Hair follicle dermal papilla cell (primary cell): ENCODE data around the gene NPW. TPM values are rescaled to one million over a fixed set of nuclear protein-coding genes. Genes with fewer than 3 reads are reported as not detected.

Experiments used
- small RNA-seq: library from RNA; depleted of rRNA; stranded (forward); fragments of <200 nt; gene quantifications from one replicate; pipeline ENCODE3, GENCODE V24; 2012
- total RNA-seq: library from RNA; depleted of rRNA; stranded (reverse); fragments of >200 nt; gene quantifications from 2 replicates; pipeline ENCODE4 v1.2.3, GENCODE V29; 2012

Gene NPW
- total RNA-seq: not detected in 2 replicates

DNA sequence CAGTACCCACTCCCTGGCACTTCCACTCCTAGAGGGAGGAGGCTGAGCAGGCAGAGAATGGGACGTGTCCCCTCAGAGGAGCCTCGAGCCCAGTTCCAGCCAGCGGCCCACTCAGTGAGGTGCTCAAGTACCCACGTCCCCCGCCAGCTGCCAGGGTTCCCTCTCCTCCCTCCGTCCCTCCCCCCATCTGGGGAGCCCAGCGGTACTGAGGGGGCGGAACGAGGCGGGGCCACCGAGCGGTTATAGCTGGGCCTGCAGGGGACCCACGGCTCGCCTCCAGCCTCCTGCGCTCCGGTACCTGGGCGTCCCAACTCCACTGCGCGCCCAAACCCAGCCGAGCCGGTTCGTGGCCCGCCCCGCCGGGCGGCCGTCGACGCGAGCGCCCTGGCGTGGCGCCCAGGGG, at the start of gene NPW:
Gene NPW (plus strand): TSS at position 268 of the 403 bp plus-strand sequence.

DNA sequence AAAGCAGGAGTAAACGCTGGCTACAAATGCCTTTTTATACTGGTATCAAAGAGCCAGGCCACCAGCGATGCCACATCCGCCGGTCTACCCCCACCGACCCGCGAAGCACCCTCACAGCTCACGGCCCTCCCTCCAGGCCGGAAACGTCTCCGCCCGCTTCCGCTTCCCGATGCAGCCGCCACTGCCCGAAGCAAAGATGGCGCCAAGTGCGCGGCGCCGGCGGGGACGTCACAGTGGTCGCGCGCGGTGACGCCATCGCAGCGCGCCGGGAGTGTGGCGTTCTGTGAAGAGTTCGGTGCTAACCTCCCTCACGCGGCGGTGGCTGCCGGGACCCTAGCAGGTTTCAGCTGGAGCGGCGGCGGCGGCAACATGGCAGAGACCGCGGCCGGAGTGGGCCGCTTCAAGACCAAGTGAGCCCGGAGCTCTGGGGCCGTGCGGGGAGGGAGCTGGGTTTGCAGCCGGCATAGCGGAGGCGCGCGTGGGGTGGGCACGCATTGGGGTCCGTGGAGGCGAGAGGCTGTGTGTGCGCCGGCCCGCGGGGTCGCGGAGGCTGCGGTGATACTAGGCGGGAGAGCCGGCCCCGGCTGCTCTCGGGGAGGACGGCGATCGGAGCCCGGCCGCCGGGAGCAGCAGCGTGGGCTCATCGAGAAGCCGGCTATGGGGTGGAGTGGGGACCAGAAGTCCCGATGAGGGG, 47.6 kb upstream of the NPW start, which contains the start of gene TBL3:
Gene TBL3 (plus strand): TSS at position 258 of the 694 bp plus-strand sequence. CDS start 112 bp downstream, at position 370.

DNA sequence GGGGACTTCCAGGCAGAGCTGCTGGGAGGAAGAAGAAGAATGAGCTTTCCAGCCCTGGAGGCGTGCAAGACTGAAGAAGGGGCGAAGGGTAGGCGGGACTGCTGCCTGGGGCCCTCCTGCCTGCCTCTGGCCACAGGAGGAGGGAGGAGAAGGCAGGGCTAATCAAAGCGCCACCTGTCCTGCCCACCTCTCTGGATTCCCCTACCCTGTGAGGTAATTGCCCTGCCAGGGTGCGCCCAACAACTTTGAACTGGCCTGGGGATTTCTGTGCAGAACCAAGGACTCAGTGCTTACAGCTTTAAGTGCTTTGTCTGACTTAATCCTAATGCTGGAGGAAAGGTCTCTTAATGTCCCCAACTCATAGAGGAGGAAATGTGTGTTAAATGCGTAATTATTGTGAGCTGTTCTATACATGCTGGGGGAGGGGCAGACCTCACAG, 38.2 kb upstream of the NPW start, which contains the start of gene NOXO1:
Gene NOXO1 (minus strand): TSS at position 72 of the 439 bp plus-strand sequence. CDS start 290 bp downstream, outside the sequence.

DNA sequence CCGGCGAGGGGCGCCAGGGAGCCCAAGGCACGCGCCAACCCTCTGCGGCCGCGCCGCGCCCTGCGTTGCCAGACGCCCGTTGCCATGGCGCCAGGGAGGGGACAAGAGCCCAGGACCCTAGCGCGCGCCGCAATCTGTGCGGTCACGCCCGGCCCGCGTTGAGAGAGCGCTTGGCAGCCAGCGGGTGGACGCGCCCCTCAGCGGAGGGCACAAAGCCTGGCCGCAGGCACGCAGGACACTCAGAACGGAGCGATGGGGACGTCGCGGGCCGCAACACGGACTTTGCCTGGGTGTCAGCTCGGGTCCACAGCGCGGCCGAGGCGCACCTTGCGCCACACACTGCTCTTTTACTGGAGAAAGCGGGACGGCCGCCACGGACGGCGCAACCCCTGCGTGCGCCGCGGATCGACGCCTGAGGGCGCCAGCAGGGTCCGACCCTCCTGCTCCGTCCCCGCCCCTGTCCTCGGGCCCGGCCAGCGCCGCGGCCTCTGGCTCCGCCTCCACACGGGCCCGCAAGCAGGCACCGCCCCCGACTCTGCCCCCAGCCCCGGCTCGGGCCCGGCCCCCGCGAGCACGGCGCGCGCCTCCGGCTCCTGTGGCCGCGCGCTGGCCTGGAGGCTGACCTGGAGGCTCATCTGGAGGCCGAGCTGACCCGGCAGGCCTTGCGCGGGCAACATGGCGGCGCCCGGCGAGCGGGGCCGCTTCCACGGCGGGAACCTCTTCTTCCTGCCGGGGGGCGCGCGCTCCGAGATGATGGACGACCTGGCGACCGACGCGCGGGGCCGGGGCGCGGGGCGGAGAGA, 35.8 kb upstream of the NPW start, which contains the start of gene GFER:
Gene GFER (plus strand): TSS at position 650 of the 803 bp plus-strand sequence. CDS start 26 bp downstream, at position 676.

DNA sequence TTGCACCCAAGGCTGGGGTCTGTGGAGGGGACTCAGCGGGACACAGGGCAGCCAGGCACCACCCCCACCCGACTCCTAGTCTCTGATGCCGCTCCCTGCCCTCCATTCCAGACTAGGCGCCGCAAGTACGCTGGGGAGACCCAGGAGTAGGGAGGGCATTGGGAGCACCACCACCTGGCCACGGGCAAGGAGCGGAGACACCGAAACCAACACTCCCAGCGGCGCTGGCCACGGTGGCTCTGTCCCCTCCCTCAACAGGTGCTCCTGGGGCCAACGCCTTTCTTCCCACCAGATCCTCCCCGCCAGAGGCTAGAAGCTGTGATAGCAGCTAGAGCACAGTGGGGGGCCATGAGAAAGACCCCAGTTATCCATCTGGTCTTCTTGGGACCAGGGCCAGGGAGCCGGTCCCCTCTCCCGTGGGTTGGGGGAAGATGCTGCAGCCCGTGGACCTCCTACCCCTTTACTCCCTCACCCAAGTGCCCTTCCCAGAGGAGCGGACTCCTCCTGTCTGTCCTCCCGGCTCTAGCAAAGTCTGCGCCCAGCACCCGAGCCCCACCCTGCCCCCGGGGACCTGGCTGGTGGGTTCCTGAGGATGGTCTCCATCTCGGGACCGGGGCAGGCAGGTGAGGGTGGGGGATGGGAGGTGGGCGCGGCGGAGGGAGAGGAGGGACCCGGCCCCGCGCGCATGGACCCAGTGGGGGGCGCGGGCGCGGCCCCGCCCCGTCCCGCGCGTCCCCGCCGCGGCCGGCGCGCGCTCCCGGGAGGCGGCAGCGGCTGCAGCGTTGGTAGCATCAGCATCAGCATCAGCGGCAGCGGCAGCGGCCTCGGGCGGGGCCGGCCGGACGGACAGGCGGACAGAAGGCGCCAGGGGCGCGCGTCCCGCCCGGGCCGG, 30.1 kb upstream of the NPW start, which contains the start of gene SYNGR3:
Gene SYNGR3 (plus strand): TSS at position 762 of the 892 bp plus-strand sequence. CDS start 133 bp downstream, outside the sequence.

DNA sequence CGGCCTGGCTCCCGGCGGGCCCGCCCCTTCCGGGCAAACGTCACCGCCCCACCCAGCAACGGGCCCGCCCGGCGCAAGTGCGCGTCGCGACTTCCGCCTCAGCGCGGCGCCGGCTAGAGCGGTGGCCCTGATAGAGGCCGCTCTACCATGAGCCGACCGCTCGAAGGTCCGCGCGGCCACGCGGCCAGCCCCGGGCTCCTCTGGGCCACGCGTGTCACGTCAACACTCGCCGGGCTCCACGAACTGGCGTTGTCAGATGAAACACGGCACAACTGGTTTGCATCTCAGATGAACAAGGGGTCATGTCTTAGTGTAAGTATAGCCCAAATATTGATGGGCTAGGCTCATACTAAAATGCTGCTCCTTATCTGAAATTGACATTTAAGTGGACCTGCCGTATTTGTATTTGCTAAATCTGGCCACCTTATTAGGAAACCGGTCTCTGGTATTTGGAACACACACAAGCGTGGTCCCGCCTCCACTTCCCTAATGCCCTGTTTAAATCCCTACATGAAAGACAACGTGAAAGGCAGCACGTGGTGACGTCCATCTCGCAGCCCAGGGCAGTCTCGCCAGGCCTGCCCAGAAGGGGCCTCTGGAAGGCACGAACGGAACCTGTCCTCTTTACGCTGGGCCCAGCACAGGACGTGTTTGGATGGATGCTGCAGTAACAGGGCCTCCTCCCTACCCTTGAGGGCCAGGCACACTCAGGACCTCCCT, 9.6 kb upstream of the NPW start, which contains the start of gene ZNF598:
Gene ZNF598 (minus strand): TSS at position 31 of the 720 bp plus-strand sequence.

DNA sequence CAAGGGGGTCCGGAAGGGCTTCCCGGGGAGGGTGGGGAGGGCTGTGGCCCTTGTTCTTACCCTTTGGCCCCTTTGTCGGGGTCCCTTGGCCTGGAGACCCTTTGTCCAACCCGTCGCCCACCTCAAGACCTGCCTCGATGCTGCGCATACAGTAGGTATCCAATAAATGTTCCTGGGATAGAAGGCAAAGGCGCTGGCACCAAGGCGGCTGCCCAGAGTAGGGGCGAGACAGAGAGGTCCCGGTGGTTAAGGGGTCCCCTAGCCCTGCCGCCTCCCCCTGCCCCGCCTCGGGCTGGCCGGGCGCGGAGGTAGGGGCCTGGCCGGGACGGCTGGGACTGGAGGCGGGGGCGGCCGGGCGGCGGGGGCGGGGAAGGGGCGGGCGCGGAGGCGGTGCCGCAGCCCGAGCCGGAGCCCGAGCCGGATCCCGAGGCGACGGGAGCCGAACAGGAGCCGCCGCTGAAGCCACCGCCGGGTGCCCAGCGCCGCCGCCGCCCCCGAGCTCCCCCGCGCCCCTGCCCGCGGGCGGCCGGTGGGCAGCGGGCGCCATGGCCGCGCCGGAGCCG, 7.0 kb downstream of the NPW start, which contains the start of gene NHERF2:
Gene NHERF2 (plus strand): TSS at position 442 of the 563 bp plus-strand sequence. CDS start 104 bp downstream, at position 546.

DNA sequence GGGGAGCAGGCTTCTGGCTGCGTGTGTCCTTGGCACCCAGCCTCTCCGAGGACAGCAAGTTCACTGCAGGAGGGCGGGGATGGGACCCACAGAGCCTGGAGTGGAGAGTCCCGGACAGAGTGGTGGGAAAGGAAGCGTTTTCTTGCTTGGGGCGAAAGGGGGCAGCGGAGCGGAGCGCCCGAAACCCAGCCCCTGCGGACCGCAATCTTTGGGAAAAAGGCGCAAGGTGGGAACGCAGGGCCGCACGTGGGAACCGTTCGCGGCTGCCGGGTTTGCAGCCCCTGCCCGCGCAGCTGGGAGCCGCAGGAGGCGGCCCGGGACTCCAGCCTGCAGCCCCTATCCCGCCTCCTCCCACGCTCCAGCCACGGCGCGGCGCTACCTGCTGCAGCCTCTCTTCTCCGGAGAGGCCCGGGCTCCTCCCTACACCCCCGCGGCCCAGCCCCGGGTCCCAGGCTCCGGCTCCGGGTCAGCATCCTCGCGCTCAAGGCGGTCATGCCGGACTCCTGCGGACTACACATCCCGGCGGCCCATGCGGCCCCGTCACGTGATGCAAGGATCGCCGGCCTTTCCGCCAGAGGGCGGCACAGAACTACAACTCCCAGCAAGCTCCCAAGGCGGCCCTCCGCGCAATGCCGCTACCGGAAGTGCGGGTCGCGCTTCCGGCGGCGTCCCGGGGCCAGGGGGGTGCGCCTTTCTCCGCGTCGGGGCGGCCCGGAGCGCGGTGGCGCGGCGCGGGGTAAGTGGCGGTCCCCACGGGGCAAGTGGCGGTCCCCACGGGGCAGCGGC, 27.9 kb downstream of the NPW start, which contains the start of the genes NTHL1 and TSC2:
Gene NTHL1 (minus strand): TSS at position 505 of the 786 bp plus-strand sequence. CDS start 11 bp downstream, at position 494.
Gene TSC2 (plus strand): TSS at position 656 of the 786 bp plus-strand sequence. CDS start 631 bp downstream, outside the sequence.

Small RNA genes within 50 kb of the gene (small RNA-seq; reads per million reads assigned to genes)
- not detected for gene AC005363.2
- gene RN7SL219P: not detected

Other genes starting within 250 kb of the NPW start
- gene NME3, start 248.2 kb upstream of the NPW start, total RNA-seq: 35.1 and 37.2 TPM in 2 replicates
- gene EME2, start 247.0 kb upstream of the NPW start, total RNA-seq: 15.7 and 15.9 TPM in 2 replicates
- 36.1 and 37.0 TPM in 2 replicates for gene MRPS34, start 246.7 kb upstream of the NPW start, total RNA-seq
- gene SPSB3, start 237.2 kb upstream of the NPW start, total RNA-seq: 28.1 and 30.4 TPM in 2 replicates
- gene NUBP2, start 236.8 kb upstream of the NPW start, total RNA-seq: 50.3 and 67.8 TPM in 2 replicates
- gene IGFALS, start 226.1 kb upstream of the NPW start, total RNA-seq: 0.16 and 0.24 TPM in 2 replicates
- gene HAGH, start 193.0 kb upstream of the NPW start, total RNA-seq: 12.8 and 17.2 TPM in 2 replicates
- gene FAHD1, start 192.6 kb upstream of the NPW start, total RNA-seq: 34.7 and 37.8 TPM in 2 replicates
- 0.61 and 1.1 TPM in 2 replicates for gene MEIOB, start 147.6 kb upstream of the NPW start, total RNA-seq
- 0.16 TPM in 1 of 2 replicates, not detected in the other for gene HS3ST6, start 101.4 kb upstream of the NPW start, total RNA-seq
- 15.3 and 24.9 TPM in 2 replicates for gene MSRB1, start 76.6 kb upstream of the NPW start, total RNA-seq
- not detected in 2 replicates for gene RPL3L, start 65.1 kb upstream of the NPW start, total RNA-seq
- 63.9 and 89.5 TPM in 2 replicates for gene NDUFB10, start 60.2 kb upstream of the NPW start, total RNA-seq
- 1,254 and 1,380 TPM in 2 replicates for gene RPS2, start 55.0 kb upstream of the NPW start, total RNA-seq
- gene RNF151, start 52.9 kb upstream of the NPW start, total RNA-seq: not detected in 2 replicates
- gene TBL3, start 47.7 kb upstream of the NPW start, total RNA-seq: 23.9 and 26.9 TPM in 2 replicates
- gene NOXO1, start 38.3 kb upstream of the NPW start, total RNA-seq: 0.12 TPM in 1 of 2 replicates, not detected in the other
- 10.7 and 11.4 TPM in 2 replicates for gene GFER, start 35.6 kb upstream of the NPW start, total RNA-seq
- gene SYNGR3, start 29.8 kb upstream of the NPW start, total RNA-seq: 1.1 and 1.9 TPM in 2 replicates
- gene ZNF598, start 10.0 kb upstream of the NPW start, total RNA-seq: 30.1 and 30.8 TPM in 2 replicates
- gene NHERF2, start 7.1 kb downstream of the NPW start, total RNA-seq: 33.9 and 35.0 TPM in 2 replicates
- gene NTHL1, start 28.0 kb downstream of the NPW start, total RNA-seq: 23.6 and 24.7 TPM in 2 replicates
- 73.8 and 84.7 TPM in 2 replicates for gene TSC2, start 28.2 kb downstream of the NPW start, total RNA-seq
- gene PKD1, start 116.1 kb downstream of the NPW start, total RNA-seq: 179 and 232 TPM in 2 replicates
- gene RAB26, start 128.8 kb downstream of the NPW start, total RNA-seq: 0.61 and 0.97 TPM in 2 replicates
- 60.2 and 78.9 TPM in 2 replicates for gene TRAF7, start 136.0 kb downstream of the NPW start, total RNA-seq
- gene CASKIN1, start 176.8 kb downstream of the NPW start, total RNA-seq: 0.12 and 0.16 TPM in 2 replicates
- gene MLST8, start 185.7 kb downstream of the NPW start, total RNA-seq: 38.0 and 41.0 TPM in 2 replicates
- 0.65 and 1.1 TPM in 2 replicates for gene BRICD5, start 191.1 kb downstream of the NPW start, total RNA-seq
- 9.9 and 12.4 TPM in 2 replicates for gene PGP, start 195.1 kb downstream of the NPW start, total RNA-seq
- gene E4F1, start 203.8 kb downstream of the NPW start, total RNA-seq: 27.2 and 33.3 TPM in 2 replicates
- 0.85 and 0.97 TPM in 2 replicates for gene DNASE1L2, start 216.7 kb downstream of the NPW start, total RNA-seq
- gene ECI1, start 231.8 kb downstream of the NPW start, total RNA-seq: 35.7 and 37.3 TPM in 2 replicates
- gene RNPS1, start 248.3 kb downstream of the NPW start, total RNA-seq: 68.7 and 69.3 TPM in 2 replicates